GM15510 (cell line): ENCODE results near the gene ARHGAP22.

Experiments
- POLR2A ChIP-seq: IDR thresholded peaks from 3 replicates; pipeline ENCODE4 v1.6.1; 2011; ENCODE audit warnings: borderline replicate concordance; ENCODE audit not compliant: insufficient read length; ENCODE audit errors: extremely low read depth

The ARHGAP22 gene

GRCh38 chr10:48603421-48604038, 1.3 kb downstream of the ARHGAP22 start:
- TF ChIP-seq POLR2A = no peak

DNA sequence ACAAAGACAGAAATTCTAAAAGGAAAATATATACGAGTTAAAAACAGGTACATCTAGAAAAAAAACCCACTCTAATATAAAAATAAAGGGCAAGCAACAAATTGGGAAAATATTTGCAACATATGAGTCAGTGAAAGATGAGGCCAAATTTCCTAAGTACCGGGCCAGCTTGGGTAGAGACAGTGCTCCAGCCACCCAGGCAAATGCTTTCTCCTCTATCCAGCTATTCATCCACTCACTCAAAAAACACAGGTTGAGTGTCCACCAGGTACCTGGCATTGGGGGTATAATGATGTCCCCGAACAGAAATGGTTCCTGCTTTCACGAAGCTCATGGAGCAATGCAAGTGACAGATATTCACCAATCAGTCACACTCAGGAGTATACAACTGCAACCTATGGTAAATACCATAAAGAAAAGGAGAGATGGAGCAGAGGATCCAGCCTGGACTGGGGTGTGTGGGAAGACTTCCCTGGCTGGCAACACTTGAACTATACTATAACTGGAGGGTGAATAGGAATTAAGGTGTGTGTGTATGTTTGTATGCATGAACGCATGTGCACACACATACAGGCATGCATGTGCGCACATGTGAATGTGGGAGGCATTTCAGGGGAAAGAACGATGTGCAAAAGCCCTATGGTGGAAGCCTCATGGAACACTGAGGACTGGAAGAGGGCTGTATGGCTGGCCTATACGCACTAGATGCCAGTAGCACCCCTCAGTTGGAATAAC, 2.3 kb downstream of the ARHGAP22 start:
- no peak for TF ChIP-seq POLR2A

DNA sequence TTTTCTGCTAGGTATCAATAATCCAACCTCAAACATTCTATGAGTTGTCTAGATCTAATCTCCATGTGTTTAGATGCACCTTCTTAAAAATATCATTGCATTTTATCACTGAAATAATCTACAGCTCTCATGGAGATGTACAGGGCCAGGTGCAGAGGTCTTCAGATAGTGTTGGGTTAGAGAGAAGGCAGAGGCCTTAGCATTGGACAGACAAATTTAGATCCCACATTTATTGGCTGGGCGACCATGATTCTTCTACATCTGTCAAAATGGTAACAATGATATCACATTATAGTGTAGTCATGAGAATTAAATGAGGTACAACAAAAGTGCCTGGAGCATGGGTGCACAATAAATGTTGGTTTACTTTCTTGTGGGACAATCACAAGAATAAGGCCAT, 3.1 kb downstream of the ARHGAP22 start:
- no peak for TF ChIP-seq POLR2A

GRCh38 chr10:48600645-48601505, 4.0 kb downstream of the ARHGAP22 start:
- no peak for TF ChIP-seq POLR2A

GRCh38 chr10:48599830-48600134, 5.1 kb downstream of the ARHGAP22 start:
- no peak for TF ChIP-seq POLR2A

DNA sequence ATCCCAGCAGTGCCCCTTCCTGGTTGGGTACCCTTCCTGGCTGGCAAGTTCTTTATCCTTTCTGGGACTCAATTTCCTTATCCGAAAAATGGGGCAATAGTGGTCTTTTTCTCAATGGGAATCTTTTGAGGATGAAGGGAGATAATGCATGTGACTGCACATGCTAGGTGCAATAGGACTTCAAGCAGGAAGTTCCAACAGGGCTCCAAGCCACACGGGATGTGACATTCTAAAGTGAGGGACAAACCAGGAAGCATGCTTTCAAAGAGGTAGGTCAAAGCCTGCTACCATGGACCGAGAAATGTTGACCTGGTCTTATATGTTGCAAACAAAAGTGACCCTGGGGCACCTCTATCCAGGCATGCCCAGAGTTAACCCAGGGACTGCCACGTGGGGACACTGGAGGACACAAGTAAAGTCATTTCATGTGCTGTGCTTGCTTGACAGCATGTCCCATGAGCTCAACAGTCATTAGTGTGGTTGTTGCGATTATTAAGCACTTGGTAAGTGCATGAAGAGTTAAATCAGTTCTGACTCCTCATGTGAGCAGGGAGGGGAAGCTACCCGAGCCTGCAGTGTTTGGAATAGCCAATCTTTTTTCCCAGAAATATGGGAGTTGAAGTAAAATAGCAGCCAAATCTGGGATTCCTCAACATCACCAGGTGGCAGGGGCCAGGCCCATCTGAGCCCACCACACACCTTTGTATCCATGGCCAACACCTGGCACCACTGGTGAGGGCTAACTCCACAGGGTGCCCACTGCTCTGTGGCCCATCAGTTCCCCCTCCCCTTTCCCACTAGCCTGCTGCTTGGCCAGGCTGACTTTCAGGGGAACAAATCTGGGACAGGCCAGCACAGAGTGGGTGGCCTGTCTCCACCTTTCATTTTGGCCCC, 5.7 kb downstream of the ARHGAP22 start:
- TF ChIP-seq POLR2A = no peak

DNA sequence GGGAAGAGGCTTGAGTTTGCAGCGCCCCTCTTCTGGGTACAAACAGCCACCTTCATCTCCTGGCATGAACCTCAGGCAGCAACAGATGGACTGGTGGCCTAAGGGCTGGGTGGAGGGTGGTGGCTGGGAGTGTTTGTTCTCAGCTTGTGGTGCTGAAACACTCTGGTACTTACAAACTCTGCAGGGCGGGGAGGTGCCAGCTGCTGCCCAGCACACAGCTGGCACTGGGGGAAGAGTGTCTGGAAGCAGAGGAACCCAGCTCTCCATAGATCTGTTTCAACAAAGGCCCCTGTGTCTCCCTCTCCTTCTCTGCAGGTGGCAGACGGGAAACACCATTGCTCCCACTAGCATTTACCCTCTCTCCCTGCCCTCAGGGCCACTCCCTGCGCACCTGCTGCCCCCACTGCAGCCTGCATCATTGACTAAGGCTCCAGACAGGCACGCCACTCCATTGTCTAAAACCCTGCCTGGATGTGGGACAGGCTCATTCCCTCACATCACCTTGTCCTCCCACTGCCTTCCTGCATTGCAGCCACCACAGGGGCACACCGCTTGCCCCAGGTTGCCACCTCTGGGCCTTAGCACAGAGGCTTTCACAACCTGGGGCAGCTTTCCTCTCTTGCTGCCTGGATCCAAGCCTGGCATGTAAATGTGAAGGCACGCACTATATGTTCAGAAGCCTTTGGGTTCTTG, 6.5 kb downstream of the ARHGAP22 start:
- no peak for TF ChIP-seq POLR2A

- no peak for TF ChIP-seq POLR2A
Measured at GRCh38 chr10:48595539-48595932, 9.3 kb downstream of the ARHGAP22 start.

GRCh38 chr10:48594803-48595538, 9.9 kb downstream of the ARHGAP22 start:
- no peak for TF ChIP-seq POLR2A

DNA sequence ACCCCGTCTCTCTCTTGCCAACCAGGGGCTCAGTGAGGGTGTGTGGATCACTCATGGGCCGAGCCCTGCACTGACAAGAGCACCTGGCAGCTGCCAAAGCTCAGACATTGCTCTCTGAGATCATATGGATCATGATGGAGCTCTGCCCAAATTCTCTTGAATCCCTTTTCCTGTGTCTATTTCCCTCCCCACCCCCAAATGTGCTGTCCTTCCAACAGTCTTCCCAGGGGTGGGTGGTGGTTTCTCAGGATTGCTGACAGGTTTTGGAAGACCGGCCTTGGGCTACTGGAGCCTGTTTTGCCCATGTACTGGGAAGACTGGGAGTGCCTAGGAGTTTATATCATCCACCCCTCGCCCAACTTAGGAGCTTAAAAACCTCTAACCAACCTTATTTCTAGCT, 10.5 kb downstream of the ARHGAP22 start:
- no peak for TF ChIP-seq POLR2A

- TF ChIP-seq POLR2A = no peak
Measured at GRCh38 chr10:48592346-48592745, 12.5 kb downstream of the ARHGAP22 start.

GRCh38 chr10:48590945-48591344, 13.9 kb downstream of the ARHGAP22 start:
- no peak for TF ChIP-seq POLR2A

DNA sequence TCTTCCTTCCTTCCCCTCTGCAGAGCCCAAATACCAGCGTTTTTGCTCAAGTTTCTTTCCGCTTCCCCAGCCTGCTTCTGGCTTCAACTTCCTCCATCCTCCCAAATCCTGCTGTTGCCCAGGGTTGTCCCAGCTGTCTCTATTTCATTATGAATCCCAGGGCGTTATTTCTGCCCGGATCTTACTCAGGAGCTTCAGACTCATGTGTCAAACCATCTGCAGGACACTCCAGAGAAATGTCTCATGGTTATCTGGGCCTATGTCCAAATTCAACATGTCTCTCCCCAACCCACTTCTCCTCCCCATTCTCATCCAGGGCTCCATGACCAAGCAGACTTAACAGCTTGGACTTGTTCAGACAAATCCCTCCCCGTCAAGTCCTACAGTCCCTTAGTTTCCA, 15.6 kb downstream of the ARHGAP22 start:
- no peak for TF ChIP-seq POLR2A
